K562 (cell line): Measurements from ENCODE around the gene C16orf78. TPM values are rescaled to one million over a fixed set of nuclear protein-coding genes. Genes with fewer than 3 reads are reported as not detected.

ENCODE experiments used
- ATAC-seq: fragments of 200-7000 bp; cut with Tn5 transposase; 3 replicates; pipeline ENCODE4 v1.9.1; 2020; ENCODE audit warnings: moderate library complexity
- BruUV-seq: library from RNA; stranded (reverse); fragments of 400-500 nt; replicated peaks from 2 replicates; lab custom pipeline; 2021; lab: Mats Ljungman, UMichigan
- CTCF ChIA-PET: fragments of 300-600 bp; formaldehyde crosslinking; extraction: SDS; loops from one replicate; lab custom pipeline; 2021; ENCODE audit warnings: low intra/inter-chr PET ratio; lab: Yijun Ruan, JAX
- POLR2A ChIA-PET: fragments of 300-600, 350-650 bp; sonication (Branson Sonifier 250); formaldehyde crosslinking; extraction: SDS; loops from one replicate; lab custom pipeline; 2021; ENCODE audit warnings: antibody characterized with exemption, inconsistent platforms; lab: Yijun Ruan, JAX
- DNase-seq, 4 experiments: peaks; one replicate each; pipeline versions ENCODE4 v3.0.0 to v3.0.0-alpha.2; 2011 to 2018; ENCODE audit warnings: low spot score in 3 of 4, mixed read lengths in 3 of 4; ENCODE audit errors: extremely low read depth in 1 of 4
- FAIRE-seq: peaks from 2 replicates; lab custom pipeline; 2011; peaks lifted over from hg19 to GRCh38; lab: Jason Lieb, UNC
- H2AFZ ChIP-seq: 2 replicates; pipeline ENCODE4 v1.6.0; 2011; ENCODE audit warnings: low read depth, low read length, control low read depth, inconsistent platforms
- H3K27ac ChIP-seq: fragments of 200-600 bp; 3 replicates; pipeline ENCODE4 v1.8.0; 2011; ENCODE audit warnings: low read depth, mild to moderate bottlenecking, control low read depth, inconsistent platforms, low read length, moderate library complexity, mixed read lengths; ENCODE audit errors: extremely low read depth
- H3K27me3 ChIP-seq, 2 experiments: fragments of 300-600 bp in 1 of 2; 2 replicates in 1 of 2; 3 replicates in 1 of 2; pipeline versions ENCODE4 v1.6.0 to v1.8.0; 2011; ENCODE audit warnings: inconsistent platforms in 2 of 2, low read length in 2 of 2, mild to moderate bottlenecking in 1 of 2, mixed read lengths in 1 of 2, moderate library complexity in 1 of 2; ENCODE audit not compliant: control insufficient read depth in 2 of 2, insufficient read depth in 2 of 2
- H3K36me3 ChIP-seq: fragments of 300-600 bp; 3 replicates; pipeline ENCODE4 v1.8.0; 2011; ENCODE audit warnings: mild to moderate bottlenecking, low read length, inconsistent platforms; ENCODE audit not compliant: control insufficient read depth, insufficient read depth
- H3K4me1 ChIP-seq, 2 experiments: fragments of 200-600 bp in 1 of 2; replicated peaks in 1 of 2; 2 replicates in 1 of 2; 3 replicates in 1 of 2; pipeline versions ENCODE4 v1.5.1 to v1.8.0; 2011; ENCODE audit warnings: inconsistent platforms in 2 of 2, low read length in 2 of 2, mild to moderate bottlenecking in 1 of 2, mixed read lengths in 1 of 2, moderate library complexity in 1 of 2; ENCODE audit not compliant: control insufficient read depth in 2 of 2, insufficient read depth in 2 of 2
- H3K4me2 ChIP-seq: 2 replicates; pipeline ENCODE4 v1.6.1; 2011; ENCODE audit warnings: low read length, control low read depth, inconsistent platforms, mixed read lengths; ENCODE audit not compliant: insufficient read depth
- H3K4me3 ChIP-seq: fragments of 200-600 bp; sonication (generic), shearing (Covaris generic); 2 replicates; pipeline ENCODE4 v1.5.1; 2016; ENCODE audit warnings: control low read depth, inconsistent platforms
- H3K79me2 ChIP-seq: fragments of 200-600 bp; 3 replicates; pipeline ENCODE4 v1.8.0; 2011; ENCODE audit warnings: low read length, inconsistent platforms; ENCODE audit not compliant: control insufficient read depth, insufficient read depth
- H3K9ac ChIP-seq, 2 experiments: 2 replicates each; pipeline versions ENCODE4 v1.6.0 to v1.6.1; 2011; ENCODE audit warnings: low read depth in 2 of 2, low read length in 2 of 2, control low read depth in 1 of 2, inconsistent platforms in 1 of 2, mild to moderate bottlenecking in 1 of 2, mixed read lengths in 1 of 2; ENCODE audit not compliant: insufficient read depth in 1 of 2
- H3K9me1 ChIP-seq: one replicate; pipeline ENCODE4 v1.6.0; 2011; ENCODE audit warnings: inconsistent platforms, mild to moderate bottlenecking, low read length, moderate library complexity; ENCODE audit not compliant: control insufficient read depth, insufficient read depth
- H3K9me3 ChIP-seq: replicated peaks from 2 replicates; pipeline ENCODE4 v1.5.1; 2011; ENCODE audit warnings: low read depth, low read length, inconsistent platforms; ENCODE audit not compliant: control insufficient read depth, insufficient read depth
- H4K20me1 ChIP-seq: replicated peaks from 2 replicates; pipeline ENCODE4 v1.6.1; 2011; ENCODE audit warnings: low read length, inconsistent platforms, mixed read lengths; ENCODE audit not compliant: control insufficient read depth, insufficient read depth
- TCF7 ChIP-seq: sonication (generic); IDR thresholded peaks from 2 replicates; pipeline ENCODE4 v1.6.1; 2016; ENCODE audit warnings: antibody characterized with exemption, borderline replicate concordance
- ZNF143 ChIP-seq: sonication (generic); formaldehyde crosslinking; IDR thresholded peaks from 2 replicates; pipeline ENCODE4 v1.9.0; 2022; ENCODE audit warnings: mild to moderate bottlenecking, missing genetic modification reagents
- ZNF583 ChIP-seq: fragments of 250-450 bp; sonication (Bioruptor Pico); IDR thresholded peaks from 2 replicates; pipeline ENCODE4 v1.4.0; 2020
- WGBS: fragments of 100-300 bp; shearing (Covaris generic); methylation state at CpG from one replicate; pipeline ENCODE4 v1.1.6; 2016; ENCODE audit warnings: low coverage, mixed read lengths; ENCODE audit not compliant: insufficient coverage; ENCODE audit errors: missing lambda C conversion rate; 5-methylcytosine and 5-hydroxymethylcytosine counted together
- in situ Hi-C: fragments of 300-500 bp; cut with MboI; formaldehyde crosslinking; loops from 4 replicates; pipeline ENCODE4 v1.15.0; 2018; ENCODE audit warnings: inconsistent platforms, mixed read lengths
- intact Hi-C: fragments of 100-400 bp; cut with micrococcal nuclease; formaldehyde crosslinking; loops from 2 replicates; pipeline ENCODE4 v1.14.2; 2022
- polyA plus RNA-seq, 8 experiments: library from polyadenylated mRNA; depleted of rRNA in 4 of 8; stranded (reverse) in 5 of 8; unstranded in 3 of 8; fragments of >200 nt; fragmentation: Nextera tagmentation in 2 of 8; fragmentation: Illumina TruSeq in 1 of 8; extraction: Ambion mirVana in 2 of 8; extraction: Trizol in 1 of 8; gene quantifications; 2 replicates each; pipeline versions ENCODE4 v1.2.1 to v1.2.3, GENCODE V29; 2011 to 2014; ENCODE audit warnings: inconsistent platforms in 1 of 8, missing spikeins in 1 of 8
- total RNA-seq, 7 experiments: library from RNA; depleted of rRNA in 6 of 7; stranded (reverse); fragments of >200 nt in 6 of 7; fragmentation: Illumina TruSeq in 2 of 7; extraction: Trizol in 2 of 7; gene quantifications; 2 replicates each; pipeline versions ENCODE4 v1.2.1 to v1.2.3, GENCODE V29; 2011 to 2021; ENCODE audit warnings: low replicate concordance in 1 of 7
- TF ChIP-seq, protein P1 (sequence below): fragments of 250-450 bp; sonication (Bioruptor Pico); IDR thresholded peaks from 2 replicates; pipeline ENCODE4 v1.4.0; 2020; ENCODE audit warnings: borderline replicate concordance
- TF ChIP-seq, protein P2 (sequence below), 2 experiments: IDR thresholded peaks in 1 of 2; conservative IDR thresholded peaks in 1 of 2; 2 replicates each; pipeline ENCODE4 v1.6.1; 2016; ENCODE audit warnings: low read depth in 2 of 2, mild to moderate bottlenecking in 1 of 2, missing compliant biosample characterization in 1 of 2, missing genetic modification characterization in 1 of 2, moderate library complexity in 1 of 2

C16orf78 gene
- total and polyA plus RNA-seq, 9 of the 15 experiments (the other 6 are each of a cell fraction or from before 2014, with no cell fraction given), result not detected

DNA sequence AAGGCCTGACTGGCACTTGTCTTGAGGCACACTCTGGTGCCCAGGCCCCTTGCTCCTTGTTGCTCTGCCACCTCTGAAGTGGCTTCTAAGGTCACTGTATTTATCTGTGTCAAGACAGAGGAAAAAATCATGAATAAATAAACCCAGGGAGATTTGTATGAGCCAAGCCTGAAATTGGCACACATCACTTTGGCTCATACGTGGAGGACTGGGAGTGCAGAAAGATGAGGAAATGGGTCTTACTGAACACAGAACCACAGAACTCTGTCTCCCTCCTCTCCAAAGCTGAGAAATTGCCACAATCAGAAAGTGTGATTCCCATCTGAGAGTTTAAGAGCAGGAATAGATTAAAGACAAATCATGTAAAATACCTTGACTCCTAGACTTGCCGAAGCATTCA is 27.1 kb upstream of the C16orf78 start:
- intact Hi-C loops, result no loop called here
- no peak overlapping the region for H2AFZ ChIP-seq
- no peaks in the 10 kb centered on the region for H3K9me3 ChIP-seq
- H3K27me3 ChIP-seq, result peaks cover 0 to 3% of the 10 kb centered on the region in 2 experiments; a peak in 1 of 5 replicates
- ChIA-PET POLR2A (no interaction called here), CTCF (no interaction called here)
- H3K79me2 ChIP-seq, result no peaks in the 10 kb centered on the region
- in situ Hi-C loops, result loop anchor here (10.0 kb wide), 1 partner anchor 652 kb away; no protein-coding TSS in a partner anchor
- H4K20me1 ChIP-seq, result 0 out of 2 replicates have a peak, but pooled peaks cover 12% of the 10 kb centered on the region
- no peaks in the 10 kb centered on the region for H3K9me1 ChIP-seq
- H3K4me2 ChIP-seq, result no peak overlapping the region
- WGBS, result 0% methylated on average over 2 of the region's 2 CpGs
- no peak for FAIRE-seq
- ATAC-seq, result no peak
- no peak overlapping the region for H3K4me3 ChIP-seq
- H3K27ac ChIP-seq, result no peak overlapping the region
- TF ChIP-seq, protein P1, sequence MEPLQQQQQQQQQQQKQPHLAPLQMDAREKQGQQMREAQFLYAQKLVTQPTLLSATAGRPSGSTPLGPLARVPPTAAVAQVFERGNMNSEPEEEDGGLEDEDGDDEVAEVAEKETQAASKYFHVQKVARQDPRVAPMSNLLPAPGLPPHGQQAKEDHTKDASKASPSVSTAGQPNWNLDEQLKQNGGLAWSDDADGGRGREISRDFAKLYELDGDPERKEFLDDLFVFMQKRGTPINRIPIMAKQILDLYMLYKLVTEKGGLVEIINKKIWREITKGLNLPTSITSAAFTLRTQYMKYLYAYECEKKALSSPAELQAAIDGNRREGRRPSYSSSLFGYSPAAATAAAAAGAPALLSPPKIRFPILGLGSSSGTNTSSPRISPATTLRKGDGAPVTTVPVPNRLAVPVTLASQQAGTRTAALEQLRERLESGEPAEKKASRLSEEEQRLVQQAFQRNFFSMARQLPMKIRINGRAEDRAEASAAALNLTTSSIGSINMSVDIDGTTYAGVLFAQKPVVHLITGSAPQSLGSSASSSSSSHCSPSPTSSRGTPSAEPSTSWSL, result no peak
- TF ChIP-seq ZNF143 (CRISPR knock-in tag) (no peak), ZNF583 (CRISPR knock-in tag) (no peak), TCF7 (no peak)
- TF ChIP-seq, protein P2, sequence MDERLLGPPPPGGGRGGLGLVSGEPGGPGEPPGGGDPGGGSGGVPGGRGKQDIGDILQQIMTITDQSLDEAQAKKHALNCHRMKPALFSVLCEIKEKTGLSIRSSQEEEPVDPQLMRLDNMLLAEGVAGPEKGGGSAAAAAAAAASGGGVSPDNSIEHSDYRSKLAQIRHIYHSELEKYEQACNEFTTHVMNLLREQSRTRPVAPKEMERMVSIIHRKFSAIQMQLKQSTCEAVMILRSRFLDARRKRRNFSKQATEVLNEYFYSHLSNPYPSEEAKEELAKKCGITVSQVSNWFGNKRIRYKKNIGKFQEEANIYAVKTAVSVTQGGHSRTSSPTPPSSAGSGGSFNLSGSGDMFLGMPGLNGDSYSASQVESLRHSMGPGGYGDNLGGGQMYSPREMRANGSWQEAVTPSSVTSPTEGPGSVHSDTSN (CRISPR knock-in tag; IDR thresholded peaks at IDR 0.05; ENCODE audit: low read depth), result no peak
- TF ChIP-seq, protein P2 (tag; conservative IDR thresholded peaks at IDR 0.05; ENCODE audit: low read depth), result no peak
- no peaks in the 10 kb centered on the region for H3K4me1 ChIP-seq
- H3K9ac ChIP-seq, result no peak overlapping the region
- DNase-seq, result no peak
- H3K36me3 ChIP-seq, result no peaks in the 10 kb centered on the region
- BruUV-seq, result no TSS peak
